Hepatic stellate cell (primary cell): Measurements from ENCODE around the gene PGA5.
"Not testable (repeated sequence)": the region's sequence is repeated elsewhere in the genome, so short reads cannot be mapped to it uniquely, and the experiment has no call there.

ENCODE experiments used
- DNase-seq: peaks from one replicate; pipeline ENCODE4 v3.0.0; 2011; ENCODE audit warnings: low spot score

PGA5 gene

DNA sequence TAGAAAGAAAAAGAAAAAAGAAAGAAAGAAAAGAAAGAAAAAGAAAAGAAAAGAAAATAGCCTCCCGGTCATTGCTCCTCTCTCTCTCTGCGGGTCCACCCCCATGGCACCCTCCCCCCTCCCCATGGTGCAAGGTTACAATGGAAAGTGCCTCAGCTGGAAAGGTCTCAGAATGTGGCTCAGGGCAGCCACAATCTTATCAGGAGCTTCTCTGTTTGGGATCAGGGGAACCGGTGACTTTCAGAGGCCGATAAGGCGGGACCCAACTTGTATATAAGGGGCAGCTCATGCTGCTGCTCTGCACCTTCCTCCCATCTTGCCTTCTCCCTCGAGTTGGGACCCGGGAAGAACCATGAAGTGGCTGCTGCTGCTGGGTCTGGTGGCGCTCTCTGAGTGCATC lies at the start of gene PGA5:
PGA5 (plus strand) TSS at position 301 of the 400 bp plus-strand sequence; CDS start at position 353, 52 bp downstream.
- not testable (repeated sequence) for DNase-seq

DNA sequence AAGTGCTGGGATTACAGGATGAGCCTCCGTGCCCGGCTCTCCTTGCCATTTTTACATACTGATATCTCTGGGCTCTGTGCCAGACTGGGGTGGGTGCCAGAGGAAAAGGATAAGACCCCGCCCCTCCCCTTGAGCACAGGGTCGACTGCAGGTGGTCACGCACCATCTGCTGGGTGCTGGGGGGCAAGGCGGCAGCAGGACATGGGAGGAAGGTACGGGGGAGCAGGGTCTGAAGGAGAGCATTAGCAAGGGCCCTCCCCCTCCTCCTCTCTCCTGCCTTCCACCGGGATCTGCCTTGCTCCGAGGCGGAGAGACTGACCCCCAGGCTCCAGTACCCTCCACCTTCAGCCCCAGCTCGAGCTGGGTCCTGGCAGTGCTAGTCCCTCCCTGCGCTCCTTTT lies 47.4 kb upstream of the PGA5 start:
- no peak for DNase-seq

DNA sequence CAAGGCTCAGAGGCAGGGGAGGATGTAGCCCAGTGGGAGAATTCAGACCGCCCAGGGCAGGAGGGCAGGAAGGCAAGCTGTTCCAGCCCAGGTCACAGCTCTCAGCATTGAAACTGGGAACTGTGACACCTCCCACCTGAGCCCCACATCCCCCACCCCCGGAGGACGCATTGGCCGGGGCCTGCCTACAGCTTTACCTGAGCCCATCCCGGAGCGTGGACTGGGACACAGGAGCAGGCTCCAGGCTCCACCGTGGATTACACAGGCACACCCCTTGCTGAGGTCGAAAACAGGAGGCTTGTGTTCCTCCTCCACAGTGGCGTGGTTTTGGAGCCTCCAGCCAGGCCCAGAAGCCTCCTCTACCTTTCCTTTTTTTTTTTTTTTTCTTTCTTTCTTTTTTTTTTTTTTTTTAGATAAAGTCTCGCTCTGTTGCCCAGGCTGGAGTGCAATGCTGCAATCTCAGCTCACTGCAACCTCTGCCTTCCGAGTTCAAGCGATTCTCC lies 46.8 kb upstream of the PGA5 start:
- DNase-seq = no peak

DNA sequence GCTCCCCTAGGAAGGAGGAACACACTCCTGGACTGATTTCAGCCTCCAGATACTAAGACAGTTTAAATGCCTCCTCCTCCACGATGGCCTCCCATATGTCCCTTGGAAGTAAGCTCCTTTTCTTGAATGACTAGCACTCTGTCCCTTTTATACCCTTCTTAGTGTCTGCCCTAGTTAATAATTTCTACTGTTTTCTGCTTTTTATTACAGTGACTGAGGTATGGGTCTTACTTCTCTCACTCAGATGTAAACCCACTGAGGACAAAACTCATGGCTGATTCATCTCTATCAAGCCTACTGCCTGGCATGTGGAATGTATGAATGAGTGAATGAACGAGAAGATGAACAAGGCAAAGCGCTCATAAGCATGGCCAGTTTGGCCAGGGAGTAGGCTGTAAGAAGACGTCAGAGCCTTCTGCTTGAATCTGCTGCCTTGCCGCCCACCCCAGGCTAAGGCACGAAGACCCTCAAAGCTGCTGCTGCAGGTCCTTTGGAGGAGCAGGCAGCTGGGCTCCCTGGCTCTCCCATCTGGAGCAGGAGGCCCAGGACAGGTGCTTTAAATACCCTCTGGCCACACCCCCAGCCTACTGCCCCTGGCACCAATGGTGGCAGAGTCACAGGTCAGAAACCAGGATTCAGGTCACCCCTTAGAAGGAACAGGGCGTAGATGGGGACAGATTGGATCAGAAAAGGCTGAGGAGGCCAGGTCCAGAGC lies 45.8 kb upstream of the PGA5 start:
- DNase-seq = no peak

GRCh38 chr11:61195719-61196118 lies 45.3 kb upstream of the PGA5 start:
- no peak for DNase-seq

GRCh38 chr11:61198361-61198760 lies 42.6 kb upstream of the PGA5 start:
- no peak for DNase-seq

- DNase-seq = no peak
These were observed 41.9 kb upstream of the PGA5 start for GRCh38 chr11:61198948-61199523.

- no peak for DNase-seq
These were observed 39.5 kb upstream of the PGA5 start for GRCh38 chr11:61201476-61201875.

- DNase-seq = not testable (repeated sequence)
These were observed 37.8 kb upstream of the PGA5 start, which contains the start of gene PGA3 for GRCh38 chr11:61202950-61203746. TSS of gene PGA3 (plus strand) at chr11:61203515. CDS start at chr11:61203565, 50 bp downstream.

GRCh38 chr11:61203873-61204272 lies 37.1 kb upstream of the PGA5 start:
- not testable (repeated sequence) for DNase-seq

DNA sequence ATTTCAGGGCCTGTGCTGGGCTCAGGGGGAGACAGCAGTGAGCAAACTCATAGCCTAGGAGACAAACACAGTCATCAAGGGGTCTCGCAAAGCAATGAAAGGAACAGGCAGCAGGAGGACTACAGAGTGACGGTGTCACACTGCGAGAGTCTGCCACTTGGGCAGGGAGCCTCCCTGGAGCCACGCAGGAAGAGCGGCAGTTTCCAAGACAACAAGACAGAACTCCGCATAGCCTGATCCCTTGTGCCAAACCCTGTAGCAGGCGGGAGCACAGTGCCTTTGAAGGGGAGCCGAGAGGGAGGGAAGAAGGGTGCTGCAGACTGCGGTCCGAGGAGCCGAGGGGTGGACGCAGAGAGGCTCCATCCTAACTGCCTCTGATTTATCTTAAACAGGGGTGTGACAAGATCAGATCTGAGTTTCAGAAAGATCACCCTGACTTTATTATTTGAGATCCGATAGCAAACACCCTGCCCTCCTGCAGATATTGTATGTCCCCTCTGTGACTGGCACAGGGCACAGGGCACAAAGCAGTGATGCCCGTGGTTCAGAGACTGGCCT lies 36.4 kb upstream of the PGA5 start:
- DNase-seq = not testable (repeated sequence)

- not testable (repeated sequence) for DNase-seq
These were observed 33.2 kb upstream of the PGA5 start for GRCh38 chr11:61207636-61208310.

GRCh38 chr11:61210629-61211028 lies 30.3 kb upstream of the PGA5 start:
- DNase-seq = not testable (repeated sequence)

DNA sequence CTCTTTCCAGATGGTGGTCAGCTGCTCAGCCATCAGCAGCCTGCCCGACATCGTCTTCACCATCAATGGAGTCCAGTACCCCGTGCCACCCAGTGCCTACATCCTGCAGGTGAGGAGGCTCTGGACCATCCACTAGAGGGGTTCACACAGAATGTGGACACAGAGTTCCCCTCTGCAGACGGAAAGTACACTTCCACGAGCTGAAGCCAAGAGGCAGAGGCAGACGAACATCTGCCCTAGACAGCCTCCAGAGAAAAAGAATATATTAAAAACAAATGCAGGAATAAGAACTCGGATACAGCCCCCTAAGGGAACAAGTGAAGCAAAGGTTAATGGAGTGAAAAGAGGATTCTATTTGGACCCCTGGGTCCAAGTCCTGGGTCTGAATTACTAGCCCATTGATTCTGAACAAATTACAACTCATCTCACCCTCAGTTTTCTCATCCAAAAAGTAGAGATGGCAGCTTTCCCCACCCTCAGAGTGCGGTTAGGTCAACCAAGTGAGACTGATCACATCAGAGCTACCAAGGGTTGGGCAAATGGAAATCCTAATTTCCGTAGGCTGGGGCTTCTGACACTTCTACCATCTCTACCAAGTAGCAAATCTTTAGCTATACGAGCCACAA lies 29.5 kb upstream of the PGA5 start:
- DNase-seq = not testable (repeated sequence)

DNA sequence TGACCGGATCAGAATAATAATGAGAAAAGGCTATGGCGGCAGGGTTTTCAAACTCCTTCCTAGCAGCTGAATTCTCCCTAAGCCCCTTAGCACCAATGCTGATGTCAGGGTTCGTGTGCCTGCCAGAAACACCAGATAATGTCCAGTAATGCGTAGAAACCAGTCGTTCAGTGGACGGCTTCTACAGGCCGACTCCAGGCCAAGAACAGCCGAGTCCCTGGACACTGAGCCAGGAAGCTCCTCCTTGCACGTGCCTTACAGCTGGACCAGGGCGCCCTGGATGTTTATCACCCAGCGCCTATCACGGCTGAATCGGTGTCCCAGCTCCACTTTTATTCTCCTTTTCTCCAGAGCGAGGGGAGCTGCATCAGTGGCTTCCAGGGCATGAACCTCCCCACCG lies 28.8 kb upstream of the PGA5 start:
- not testable (repeated sequence) for DNase-seq

GRCh38 chr11:61213711-61214324 lies 27.2 kb upstream of the PGA5 start:
- DNase-seq = not testable (repeated sequence)

DNA sequence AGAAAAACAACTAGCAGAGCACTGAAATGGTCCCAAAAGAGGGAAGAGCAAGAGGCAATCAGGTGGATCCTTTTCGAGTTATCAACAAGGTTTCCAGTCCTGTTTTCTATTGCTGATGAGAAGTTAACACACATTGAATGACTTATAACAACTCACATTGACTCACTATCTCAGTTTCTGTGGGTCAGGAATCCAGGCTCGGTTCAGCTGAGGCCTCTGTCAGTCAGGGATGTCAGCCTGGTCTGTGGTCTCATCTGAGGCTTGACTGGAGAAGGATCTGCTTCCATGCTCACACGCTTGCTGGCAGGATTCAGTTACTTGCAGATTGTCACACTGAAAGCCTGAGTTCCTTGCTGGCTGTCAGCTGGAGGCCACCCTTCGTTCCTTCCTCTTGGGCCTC lies 22.7 kb upstream of the PGA5 start:
- not testable (repeated sequence) for DNase-seq

GRCh38 chr11:61219016-61219415 lies 22.0 kb upstream of the PGA5 start:
- not testable (repeated sequence) for DNase-seq

DNA sequence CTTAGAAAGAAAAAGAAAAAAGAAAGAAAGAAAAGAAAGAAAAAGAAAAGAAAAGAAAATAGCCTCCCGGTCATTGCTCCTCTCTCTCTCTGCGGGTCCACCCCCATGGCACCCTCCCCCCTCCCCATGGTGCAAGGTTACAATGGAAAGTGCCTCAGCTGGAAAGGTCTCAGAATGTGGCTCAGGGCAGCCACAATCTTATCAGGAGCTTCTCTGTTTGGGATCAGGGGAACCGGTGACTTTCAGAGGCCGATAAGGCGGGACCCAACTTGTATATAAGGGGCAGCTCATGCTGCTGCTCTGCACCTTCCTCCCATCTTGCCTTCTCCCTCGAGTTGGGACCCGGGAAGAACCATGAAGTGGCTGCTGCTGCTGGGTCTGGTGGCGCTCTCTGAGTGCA lies 18.9 kb upstream of the PGA5 start, which contains the start of gene PGA4:
PGA4 (plus strand) TSS at position 301 of the 400 bp plus-strand sequence; CDS start at position 355, 54 bp downstream.
- DNase-seq = not testable (repeated sequence)

DNA sequence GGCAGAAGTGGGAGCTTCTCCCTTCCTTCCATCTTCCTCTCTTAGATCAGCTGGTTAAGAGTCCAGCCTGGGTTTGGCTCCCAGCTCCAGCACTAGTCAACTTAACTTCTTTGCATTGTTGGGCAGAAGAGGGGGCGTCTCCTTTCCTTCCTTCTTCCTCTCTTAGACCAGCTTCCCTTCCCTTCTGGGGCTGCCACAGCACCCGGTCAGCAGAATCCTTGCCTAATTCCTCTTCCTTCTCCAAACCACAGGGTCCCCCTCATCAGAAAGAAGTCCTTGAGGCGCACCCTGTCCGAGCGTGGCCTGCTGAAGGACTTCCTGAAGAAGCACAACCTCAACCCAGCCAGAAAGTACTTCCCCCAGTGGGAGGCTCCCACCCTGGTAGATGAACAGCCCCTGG lies 18.3 kb upstream of the PGA5 start:
- DNase-seq = not testable (repeated sequence)
